Activated T-cell treated with anti-CD3 and anti-CD28 coated beads for 48 hours (primary cell): Measurements from ENCODE around the gene USP10.

Experiments used
- DNase-seq: peaks from one replicate; pipeline ENCODE4 v3.0.0-alpha.2; 2020; ENCODE audit warnings: low read depth

USP10 gene

GRCh38 chr16:84751241-84751640 is 51.4 kb downstream of the USP10 start:
- DNase-seq = no peak

DNA sequence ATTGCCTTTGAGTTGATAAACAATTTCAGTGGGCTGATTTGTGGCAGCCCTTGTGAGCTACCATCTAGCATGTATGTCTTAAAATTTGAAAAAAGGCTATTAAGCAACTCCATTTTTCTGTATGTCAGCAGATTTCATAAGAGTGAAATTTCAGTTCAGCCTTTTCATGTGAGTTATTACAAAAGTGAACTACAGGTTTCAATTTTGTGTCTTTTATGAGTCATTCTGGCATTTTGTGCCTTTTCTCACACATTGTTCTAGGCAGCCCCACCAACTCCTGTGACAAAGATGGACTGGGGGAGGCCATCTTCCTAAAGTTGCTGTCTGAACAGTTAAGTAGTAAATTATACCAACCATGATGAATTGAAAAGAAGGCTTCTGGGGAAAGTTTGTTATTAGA is 52.1 kb downstream of the USP10 start:
- no peak for DNase-seq

DNA sequence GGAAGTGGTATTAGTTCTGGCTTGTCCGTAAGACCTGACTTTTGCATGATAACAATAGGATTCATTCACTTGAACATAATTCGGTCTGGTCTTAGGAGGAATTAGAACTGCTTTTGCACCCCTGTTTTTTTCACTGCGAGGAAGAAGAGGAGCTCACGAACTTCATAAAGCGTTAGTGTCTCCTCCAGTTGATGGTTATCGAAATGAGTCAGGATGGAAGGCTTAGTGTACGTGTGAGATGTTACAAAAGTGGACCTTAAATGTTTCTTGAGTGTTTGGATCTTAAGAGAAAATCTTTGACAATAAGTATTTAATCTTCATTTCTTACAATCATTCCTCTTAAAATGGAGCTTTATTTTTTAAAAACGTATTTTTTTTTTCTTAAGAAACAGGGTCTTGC is 52.8 kb downstream of the USP10 start:
- DNase-seq = no peak

DNA sequence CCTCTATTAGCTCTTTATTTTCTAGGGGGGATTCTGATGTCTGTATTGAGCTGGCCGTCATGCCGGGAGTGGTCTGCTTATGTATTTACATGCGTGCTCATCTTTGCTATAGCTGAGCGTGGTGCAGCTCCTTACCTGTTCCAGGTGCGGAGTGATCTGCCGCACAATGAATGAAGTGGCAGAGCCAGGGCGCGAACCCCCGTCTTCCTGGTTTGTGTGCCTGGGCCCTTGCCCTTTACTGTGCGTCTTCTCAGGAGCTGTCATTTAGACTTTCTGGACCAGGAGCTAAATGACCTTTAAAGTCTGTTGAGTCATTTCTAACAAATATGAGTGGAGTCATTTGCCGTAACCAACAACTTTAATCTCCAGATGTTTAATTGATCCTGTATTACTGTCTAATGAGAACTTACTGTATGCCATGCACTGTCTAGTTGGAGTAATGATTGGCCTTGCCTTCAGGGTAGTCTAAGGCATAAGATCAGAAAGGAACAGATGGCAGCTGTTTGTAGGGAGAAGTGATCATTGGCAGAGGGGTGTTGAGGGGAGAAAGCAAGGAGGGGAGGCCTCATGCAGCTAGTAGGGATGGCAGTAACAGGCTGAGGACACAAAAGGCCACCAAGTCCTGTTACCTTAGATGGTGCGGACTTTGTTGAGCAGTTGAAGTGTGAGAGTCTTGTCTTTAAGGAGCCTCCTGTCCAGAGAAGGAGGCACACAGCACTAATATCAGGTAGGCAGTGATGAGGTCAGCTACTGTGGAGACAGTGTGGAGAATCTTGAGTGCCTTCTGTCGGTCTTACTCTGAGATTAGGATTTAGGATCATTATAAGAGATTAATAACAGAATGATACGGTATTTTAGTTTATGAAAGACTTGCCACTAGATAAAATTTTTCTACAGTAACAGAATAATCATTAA is 53.9 kb downstream of the USP10 start:
- no peak for DNase-seq

- peak; percentile 39 for DNase-seq
Measured at GRCh38 chr16:84754353-84754856, 54.6 kb downstream of the USP10 start.

- no peak for DNase-seq
Measured at GRCh38 chr16:84754956-84755672, 55.3 kb downstream of the USP10 start.

DNA sequence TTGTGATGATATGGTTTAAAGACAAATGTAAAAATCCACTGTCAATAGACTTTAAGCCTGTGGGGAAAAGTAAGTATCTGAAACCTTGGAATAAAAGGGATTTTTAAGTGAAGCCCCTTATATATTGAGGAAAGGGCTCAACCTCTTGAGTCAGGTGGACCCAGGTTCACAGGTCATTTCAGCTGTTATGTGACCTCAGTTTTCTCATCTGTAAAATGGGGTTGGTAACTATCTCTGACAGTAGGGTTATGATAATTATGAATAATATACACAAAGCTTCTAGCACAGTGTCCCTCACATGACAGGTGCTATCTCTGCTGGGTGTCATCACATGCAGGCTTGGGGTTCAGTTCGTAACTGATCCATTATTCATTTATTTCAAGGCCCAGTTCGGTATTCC is 57.0 kb downstream of the USP10 start:
- DNase-seq = no peak

DNA sequence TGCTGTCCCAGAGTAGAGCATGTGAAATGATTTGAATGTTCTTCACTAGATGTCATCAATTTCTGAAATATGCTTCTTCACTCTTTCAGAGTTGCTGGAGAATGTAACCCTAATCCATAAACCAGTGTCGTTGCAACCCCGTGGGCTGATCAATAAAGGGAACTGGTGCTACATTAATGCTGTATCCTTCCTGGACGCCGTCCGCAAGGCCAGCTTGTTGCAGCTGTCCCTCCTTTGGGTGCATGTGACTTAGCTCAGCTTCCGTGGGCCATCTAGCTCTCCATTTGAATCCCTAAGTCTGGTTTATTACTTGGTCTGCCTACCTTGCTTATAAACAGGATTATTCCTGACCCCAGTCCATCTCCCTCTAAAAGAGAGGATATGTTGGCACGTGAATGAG is 58.8 kb downstream of the USP10 start:
- no peak for DNase-seq

DNA sequence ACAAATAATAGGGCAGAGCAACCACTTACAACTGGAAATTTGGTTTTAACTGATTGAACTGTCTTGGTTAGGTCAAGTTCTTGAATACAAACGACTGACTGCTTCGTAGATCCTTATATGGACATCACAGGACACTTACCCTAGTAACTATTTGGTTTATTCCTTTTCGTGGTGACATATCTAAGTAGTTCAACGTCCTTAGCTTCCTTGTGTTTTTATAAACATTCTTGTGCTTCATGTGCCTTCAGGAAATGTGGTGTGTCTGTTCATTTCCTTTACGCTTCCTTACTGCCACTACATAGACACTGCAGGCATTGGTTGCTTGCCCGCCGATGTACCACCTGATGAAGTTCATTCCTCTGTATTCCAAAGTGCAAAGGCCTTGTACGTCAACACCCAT is 59.3 kb downstream of the USP10 start:
- DNase-seq = no peak

- no peak for DNase-seq
Measured at GRCh38 chr16:84759906-84760305, 60.1 kb downstream of the USP10 start.

- DNase-seq = no peak
Measured at GRCh38 chr16:84761448-84762368, 61.9 kb downstream of the USP10 start.

GRCh38 chr16:84763164-84763563 is 63.4 kb downstream of the USP10 start:
- no peak for DNase-seq

- no peak for DNase-seq
Measured at GRCh38 chr16:84763629-84764028, 63.8 kb downstream of the USP10 start.

DNA sequence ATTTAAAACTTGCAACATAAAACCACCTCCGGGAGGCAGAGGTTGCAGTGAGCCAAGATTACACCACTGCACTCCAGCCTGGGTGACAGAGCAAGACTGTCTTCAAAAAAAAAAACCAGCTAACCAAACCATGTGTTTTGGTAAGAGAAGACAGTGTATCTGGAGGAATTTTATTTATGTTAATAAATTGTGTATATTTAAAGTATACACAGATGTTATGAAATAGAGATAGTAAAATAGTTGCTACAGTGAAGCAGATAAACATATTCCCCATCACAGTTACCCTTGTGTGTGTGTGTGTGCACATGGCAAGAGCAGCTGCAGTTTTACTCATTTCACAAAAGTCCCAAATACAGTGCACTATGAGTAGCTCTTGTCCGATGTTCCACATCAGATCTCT is 65.2 kb downstream of the USP10 start:
- DNase-seq = no peak

DNA sequence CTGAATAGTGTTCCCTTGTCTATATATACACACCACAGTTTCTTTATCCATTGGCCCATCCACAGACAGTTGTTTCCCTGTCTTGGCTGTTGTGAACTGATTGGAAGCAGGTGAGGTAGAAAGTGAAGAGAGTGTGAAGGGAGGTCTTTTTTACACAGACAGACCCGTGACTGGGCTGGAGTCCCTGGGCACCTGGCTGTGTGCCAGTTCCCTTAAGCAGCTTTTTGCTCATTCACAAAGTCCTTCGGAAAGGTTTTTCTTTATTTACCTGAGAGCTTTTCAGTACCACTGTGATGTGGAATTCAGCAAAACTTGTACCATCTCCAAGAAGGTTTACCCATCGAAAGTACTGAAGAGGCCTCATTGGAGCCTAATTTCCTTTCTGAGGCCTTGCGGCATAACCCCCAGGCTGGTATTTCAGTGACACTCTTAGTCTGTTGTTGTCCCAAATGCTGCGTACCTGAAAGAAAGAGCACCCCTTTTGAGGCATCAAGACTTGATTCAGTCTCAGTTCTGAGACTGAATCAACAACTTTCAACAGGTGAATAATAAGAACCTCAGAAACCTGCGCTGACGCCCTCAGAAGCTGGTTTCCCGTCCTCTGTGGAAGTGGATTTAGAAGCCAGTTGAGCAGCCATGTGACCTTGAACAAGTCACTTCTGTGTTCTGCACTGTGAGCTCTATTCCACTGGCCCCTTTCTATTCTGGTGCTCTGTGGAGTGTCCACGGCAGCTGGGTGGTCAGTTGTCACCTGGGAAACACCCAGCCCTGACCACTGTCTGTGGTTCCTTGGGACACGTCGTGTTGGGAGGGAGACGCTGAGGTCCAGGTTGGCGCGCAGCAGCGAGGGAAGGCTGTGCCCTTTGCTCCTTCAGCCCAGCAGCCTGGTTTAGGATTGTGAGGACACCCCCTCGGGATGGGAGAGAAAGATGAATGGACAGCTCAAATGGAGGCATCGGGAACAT is 66.1 kb downstream of the USP10 start:
- no peak for DNase-seq

GRCh38 chr16:84766978-84767773 is 67.4 kb downstream of the USP10 start:
- no peak for DNase-seq

- no peak for DNase-seq
Measured at GRCh38 chr16:84768061-84768807, 68.4 kb downstream of the USP10 start.

DNA sequence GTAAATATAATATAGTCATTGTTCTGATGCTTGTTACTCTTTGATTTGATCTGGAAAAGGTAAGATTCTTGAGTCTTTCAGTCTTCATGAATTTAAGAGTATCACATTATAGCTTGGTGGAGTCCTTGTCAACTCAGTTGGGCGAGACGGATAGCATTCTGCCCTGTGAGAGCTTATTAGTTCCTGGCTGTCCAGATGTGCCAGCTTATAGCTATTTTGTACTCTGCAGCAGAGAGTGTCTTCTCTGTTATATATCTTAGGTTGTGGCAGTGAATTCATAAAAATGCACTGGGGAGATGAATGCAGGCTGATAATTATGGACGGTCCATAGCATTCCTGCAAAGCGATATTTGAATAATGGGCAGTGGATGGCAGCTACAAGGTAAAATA is 69.0 kb downstream of the USP10 start:
- DNase-seq = no peak

DNA sequence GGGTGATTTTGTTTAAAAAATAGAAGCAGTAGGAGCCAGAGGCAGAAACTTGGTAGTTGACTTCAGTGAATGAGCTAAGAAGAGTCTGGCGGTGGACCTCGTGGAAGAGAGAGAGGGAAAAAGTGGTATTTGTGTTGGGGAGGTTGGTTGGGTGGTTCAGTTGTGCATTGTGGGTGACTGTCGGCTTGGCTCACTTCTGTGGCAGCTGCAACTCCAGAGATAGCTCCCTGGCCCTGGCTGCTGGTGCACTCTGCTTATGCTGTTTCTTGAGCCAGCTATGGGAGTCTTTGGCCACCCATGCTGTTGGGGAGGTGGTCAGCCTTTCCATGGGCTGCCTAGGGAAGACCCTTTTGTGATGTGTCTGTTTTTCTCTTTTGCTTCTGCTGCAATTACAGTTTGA is 69.6 kb downstream of the USP10 start:
- DNase-seq = no peak
